GM21390 (cell line): ENCODE data around the gene CDC14C.

Source experiments
- ATAC-seq: cut with Tn5 transposase; IDR thresholded peaks from one replicate; pipeline ENCODE4 v1.9.1; 2021; ENCODE audit not compliant: unreplicated experiment

CDC14C gene

GRCh38 chr7:48971173-48971572 lies 46.8 kb downstream of the CDC14C start:
- no peak for ATAC-seq

DNA sequence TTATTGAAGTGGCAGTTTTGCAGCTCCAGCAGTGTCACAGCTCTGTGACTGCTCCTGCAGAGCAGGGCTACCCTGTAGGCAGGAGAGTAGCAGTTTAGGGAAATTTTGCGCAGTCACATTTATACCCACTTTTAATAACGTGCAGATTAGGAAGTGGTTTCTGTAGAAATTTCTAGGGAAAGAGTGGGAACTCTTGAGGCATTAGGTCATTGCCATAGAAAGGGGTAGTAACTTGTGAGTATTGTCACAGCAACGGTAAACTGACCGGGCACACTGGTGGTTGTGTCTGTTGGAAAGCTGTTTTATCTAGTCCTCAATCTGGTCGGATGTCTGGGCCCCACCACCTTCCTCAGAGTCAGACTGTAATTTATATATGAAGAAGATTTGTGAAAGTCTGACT lies 51.9 kb downstream of the CDC14C start:
- ATAC-seq, result no peak

DNA sequence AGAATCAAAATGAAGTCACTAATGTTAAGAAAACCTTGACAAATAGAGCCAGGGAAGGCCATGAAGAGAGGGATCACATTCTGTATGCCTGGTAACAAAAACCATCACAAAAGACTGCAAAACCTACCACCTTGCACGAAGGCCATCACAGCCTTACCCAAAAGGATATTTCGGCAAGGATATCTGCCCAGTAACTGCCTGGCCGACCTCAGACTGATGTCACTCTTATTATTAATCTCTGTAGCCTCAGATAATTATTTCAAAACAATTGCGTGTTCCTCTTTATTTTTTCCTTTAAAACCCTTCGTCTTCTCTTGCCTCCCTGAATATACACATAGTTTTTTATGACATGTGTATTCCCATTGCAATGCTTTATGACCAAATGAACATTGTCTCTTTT lies 52.5 kb downstream of the CDC14C start:
- ATAC-seq, result no peak
